HG02840 (cell line): ENCODE results near the gene PTPRK.
"Not testable (repeated sequence)": the region's sequence is repeated elsewhere in the genome, so short reads cannot be mapped to it uniquely, and the experiment has no call there.

Source experiments
- ATAC-seq: cut with Tn5 transposase; IDR thresholded peaks from one replicate; pipeline ENCODE4 v1.9.1; 2021; ENCODE audit warnings: mild to moderate bottlenecking, moderate library complexity, moderate number of reproducible peaks; ENCODE audit not compliant: unreplicated experiment, low FRiP score

Gene PTPRK

DNA sequence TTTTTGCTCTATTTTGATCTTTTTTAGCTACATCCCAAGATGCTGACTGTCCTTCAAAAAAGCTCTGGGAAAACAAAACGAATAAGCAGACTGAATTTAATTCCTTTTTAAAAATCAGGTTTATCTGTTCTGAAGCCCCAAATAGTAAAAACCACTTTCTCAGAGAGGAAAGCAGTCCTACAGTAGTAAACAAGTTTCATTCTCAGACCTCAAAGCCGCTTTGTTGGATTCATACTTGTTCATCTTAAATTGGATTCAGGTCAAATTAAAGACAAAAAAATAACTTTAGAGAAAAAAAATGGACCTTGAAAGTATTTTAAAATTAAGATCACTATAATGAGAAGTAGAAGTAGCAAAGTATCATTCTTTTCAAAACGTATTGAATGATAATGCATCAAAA, 523.5 kb downstream of the PTPRK start:
- no peak for ATAC-seq

- ATAC-seq = no peak
Measured at GRCh38 chr6:127992144-127992543, 528.3 kb downstream of the PTPRK start.

GRCh38 chr6:127990074-127990473, 530.3 kb downstream of the PTPRK start:
- no peak for ATAC-seq

GRCh38 chr6:127980996-127981395, 539.4 kb downstream of the PTPRK start:
- no peak for ATAC-seq

- ATAC-seq = not testable (repeated sequence)
Measured at GRCh38 chr6:127978185-127978584, 542.2 kb downstream of the PTPRK start.

- ATAC-seq = no peak
Measured at GRCh38 chr6:127976796-127977195, 543.6 kb downstream of the PTPRK start.

DNA sequence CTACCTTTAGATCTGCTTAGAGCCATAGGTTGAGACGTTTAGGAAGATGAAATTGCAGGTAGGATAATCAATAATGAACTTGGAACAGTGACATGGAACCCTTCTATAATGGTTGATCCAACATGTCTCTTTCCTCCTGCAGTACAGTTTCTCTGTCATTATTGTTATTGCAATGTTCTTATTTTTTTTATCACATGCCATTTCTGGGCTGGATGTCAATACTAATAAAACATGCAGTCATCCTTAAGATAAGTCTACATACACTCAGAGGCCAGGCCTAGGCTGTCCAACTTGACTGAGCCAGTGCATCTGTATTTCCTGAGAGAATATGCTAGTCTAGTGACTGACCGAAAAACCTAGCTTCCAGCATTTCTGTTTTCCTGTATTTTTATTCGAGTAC, 544.3 kb downstream of the PTPRK start:
- ATAC-seq = no peak

DNA sequence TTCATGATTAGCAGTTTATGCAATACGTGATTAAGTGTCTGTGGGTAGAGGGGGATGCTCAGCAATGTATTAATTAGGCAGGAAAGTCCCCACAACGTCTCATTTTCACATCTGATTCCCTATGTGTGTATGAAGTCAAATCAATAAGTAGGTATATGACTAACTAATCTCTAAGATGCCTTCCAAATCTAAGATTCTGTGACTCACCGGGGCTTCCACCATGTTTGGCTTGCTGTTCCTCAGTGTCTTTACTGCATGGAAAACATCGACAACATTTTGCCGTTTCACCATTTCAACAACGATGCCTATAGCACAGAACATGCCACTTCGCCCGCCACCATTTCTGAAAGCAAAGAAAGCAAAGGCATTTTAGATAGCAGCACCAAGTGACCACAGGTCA, 547.6 kb downstream of the PTPRK start:
- no peak for ATAC-seq

GRCh38 chr6:127971945-127972391, 548.4 kb downstream of the PTPRK start:
- ATAC-seq = no peak

DNA sequence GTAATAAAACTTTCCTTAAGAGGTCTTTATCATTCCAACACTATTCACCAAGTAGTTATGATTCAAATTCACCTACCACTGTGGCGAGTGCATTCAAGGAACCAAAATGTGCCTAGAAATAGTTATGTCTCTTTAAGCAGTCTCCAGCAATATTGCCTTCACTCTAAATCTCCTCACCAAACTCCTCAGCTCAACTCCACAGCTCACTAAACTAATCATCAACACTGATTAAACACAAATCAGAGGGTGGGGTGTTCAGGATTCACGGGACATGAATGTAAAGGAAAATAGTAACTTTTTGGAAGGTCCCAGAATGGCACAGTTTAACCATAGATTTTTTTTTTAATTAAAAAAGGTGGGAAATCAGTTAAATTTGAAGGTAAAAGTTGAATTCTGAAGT, 549.0 kb downstream of the PTPRK start:
- ATAC-seq = no peak

GRCh38 chr6:127969701-127970100, 550.7 kb downstream of the PTPRK start:
- no peak for ATAC-seq

GRCh38 chr6:127968394-127968793, 552.0 kb downstream of the PTPRK start:
- no peak for ATAC-seq

- no peak for ATAC-seq
Measured at GRCh38 chr6:127967708-127968107, 552.7 kb downstream of the PTPRK start.

DNA sequence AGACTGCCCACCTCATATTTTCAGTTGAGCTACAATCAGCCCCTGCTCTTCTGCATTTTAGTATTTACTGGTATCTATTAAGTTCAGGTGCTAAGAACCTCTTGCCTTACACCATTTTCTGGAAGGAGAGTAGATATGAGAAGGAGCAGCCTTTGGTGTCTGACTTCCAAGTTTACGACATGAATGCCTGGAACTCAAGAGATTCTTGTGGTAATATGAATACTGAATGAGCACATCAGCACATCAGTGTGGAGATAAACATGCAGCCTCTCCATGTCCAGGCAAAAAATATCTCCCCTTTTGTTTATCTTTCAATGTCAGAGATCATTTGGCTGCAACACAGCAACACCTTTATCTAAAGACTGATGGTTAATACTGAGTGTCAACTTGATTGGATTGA, 553.8 kb downstream of the PTPRK start:
- no peak for ATAC-seq

DNA sequence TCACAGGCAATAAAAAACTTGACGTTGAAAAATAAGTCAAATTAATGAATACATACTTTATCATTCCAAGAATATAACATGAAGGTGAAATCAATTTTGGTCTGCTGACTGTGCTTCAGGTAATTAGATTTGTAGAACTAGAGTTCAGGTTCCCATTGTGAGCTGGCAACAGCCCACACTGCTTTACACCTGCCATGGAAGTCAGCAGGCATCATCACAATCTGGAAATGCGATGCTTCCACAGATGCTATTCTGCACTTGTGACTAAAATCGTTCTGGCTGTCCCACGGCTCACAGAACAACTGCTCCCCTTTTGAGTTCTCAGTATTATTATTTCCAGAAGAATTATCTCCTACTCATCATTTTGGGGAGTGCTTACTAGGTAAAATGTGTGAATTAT, 556.9 kb downstream of the PTPRK start:
- no peak for ATAC-seq

GRCh38 chr6:127959869-127960268, 560.5 kb downstream of the PTPRK start:
- no peak for ATAC-seq

GRCh38 chr6:127956956-127957355, 563.4 kb downstream of the PTPRK start:
- no peak for ATAC-seq

- ATAC-seq = no peak
Measured at GRCh38 chr6:127956260-127956888, 564.0 kb downstream of the PTPRK start.

GRCh38 chr6:127954082-127954481, 566.3 kb downstream of the PTPRK start:
- no peak for ATAC-seq

DNA sequence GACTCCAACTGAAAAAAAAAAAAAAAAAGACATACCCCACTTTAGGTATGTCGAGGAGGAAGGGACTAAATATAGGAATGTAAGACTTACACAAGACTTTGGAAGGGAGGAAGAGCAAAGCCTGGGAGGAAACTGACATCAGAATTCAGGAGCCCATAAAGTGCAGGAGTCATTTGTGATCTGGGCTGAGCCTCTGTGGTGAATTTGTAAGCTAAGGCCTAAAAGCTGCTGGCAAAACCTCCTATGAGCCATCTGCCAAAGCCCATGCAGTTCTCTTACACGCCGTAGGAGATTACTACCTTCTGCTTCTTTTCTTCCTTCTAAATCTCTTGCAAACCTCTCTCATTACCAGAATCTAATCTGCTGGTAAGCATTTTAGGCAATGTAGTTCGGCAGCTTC, 567.6 kb downstream of the PTPRK start:
- ATAC-seq = no peak

- no peak for ATAC-seq
Measured at GRCh38 chr6:127952176-127952575, 568.2 kb downstream of the PTPRK start.

DNA sequence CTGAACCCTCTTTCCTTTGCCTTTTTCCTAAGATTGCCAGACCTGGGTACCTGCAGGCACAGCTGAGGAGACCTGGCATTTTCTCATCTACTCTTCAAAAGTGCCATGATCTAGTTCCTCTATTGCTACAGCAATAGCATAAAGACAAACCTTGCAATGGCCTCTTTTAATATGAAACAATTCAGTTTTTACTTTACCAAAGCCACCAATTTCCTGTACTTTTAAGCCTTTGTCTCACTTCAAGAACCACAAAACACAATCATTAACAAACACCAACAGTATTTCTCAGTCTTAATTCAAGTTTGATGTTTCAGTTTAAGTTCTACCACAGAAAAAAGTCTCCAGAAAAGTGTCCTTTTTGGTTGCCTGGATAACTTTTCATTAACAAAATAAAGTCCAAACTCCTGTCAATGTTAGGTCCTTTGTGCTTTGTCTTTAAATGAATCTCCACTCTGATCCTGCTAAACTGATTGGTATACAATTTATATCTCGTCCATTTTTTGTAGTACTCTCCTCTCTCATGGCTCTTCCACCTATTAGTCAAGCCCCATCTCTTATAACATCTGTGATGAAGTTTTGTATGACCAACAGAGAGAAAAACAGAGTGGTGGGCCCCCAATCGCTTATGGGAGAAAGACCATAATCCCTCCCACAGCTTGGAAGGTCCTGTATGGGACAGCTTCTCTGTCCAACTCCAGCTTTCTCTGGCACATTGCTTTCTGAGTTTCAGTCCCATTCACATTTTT, 569.1 kb downstream of the PTPRK start:
- peak; percentile 84 for ATAC-seq
